Measurements from ENCODE around the gene PTPRD.

The PTPRD gene

GRCh38 chr9:8390571-8390970 is 2222.2 kb downstream of the PTPRD start:
- DNase-seq = no peak

GRCh38 chr9:8389531-8389930 is 2223.3 kb downstream of the PTPRD start:
- DNase-seq = no peak

GRCh38 chr9:8388132-8388531 is 2224.7 kb downstream of the PTPRD start:
- DNase-seq = no peak

- no peak for DNase-seq
These were observed 2228.7 kb downstream of the PTPRD start for GRCh38 chr9:8384091-8384490.

GRCh38 chr9:8382777-8383527 is 2229.8 kb downstream of the PTPRD start:
- no peak for DNase-seq

- no peak for DNase-seq
These were observed 2230.5 kb downstream of the PTPRD start for GRCh38 chr9:8382266-8382665.

- no peak for DNase-seq
These were observed 2231.2 kb downstream of the PTPRD start for GRCh38 chr9:8381601-8382000.

- no peak for DNase-seq
These were observed 2238.3 kb downstream of the PTPRD start for GRCh38 chr9:8374471-8374870.

- DNase-seq = no peak
These were observed 2241.1 kb downstream of the PTPRD start for GRCh38 chr9:8371686-8372085.

- peak; percentile 2 for DNase-seq
These were observed 2246.5 kb downstream of the PTPRD start for GRCh38 chr9:8366161-8366926.

GRCh38 chr9:8365466-8366160 is 2247.2 kb downstream of the PTPRD start:
- DNase-seq = no peak

GRCh38 chr9:8365029-8365428 is 2247.8 kb downstream of the PTPRD start:
- DNase-seq = no peak

- no peak for DNase-seq
These were observed 2248.6 kb downstream of the PTPRD start for GRCh38 chr9:8364026-8364752.

- no peak for DNase-seq
These were observed 2250.6 kb downstream of the PTPRD start for GRCh38 chr9:8362250-8362649.

GRCh38 chr9:8361364-8361763 is 2251.4 kb downstream of the PTPRD start:
- no peak for DNase-seq

GRCh38 chr9:8356406-8356805 is 2256.4 kb downstream of the PTPRD start:
- no peak for DNase-seq

- no peak for DNase-seq
These were observed 2261.4 kb downstream of the PTPRD start for GRCh38 chr9:8351436-8351835.

- no peak for DNase-seq
These were observed 2262.9 kb downstream of the PTPRD start for GRCh38 chr9:8349901-8350300.

GRCh38 chr9:8349376-8349775 is 2263.4 kb downstream of the PTPRD start:
- DNase-seq = no peak

- no peak for DNase-seq
These were observed 2264.0 kb downstream of the PTPRD start for GRCh38 chr9:8348756-8349155.

GRCh38 chr9:8346296-8346695 is 2266.5 kb downstream of the PTPRD start:
- no peak for DNase-seq

GRCh38 chr9:8338767-8339510 is 2273.9 kb downstream of the PTPRD start:
- DNase-seq = no peak
